GM12878 (cell line): ENCODE results near the gene PRKAB1. TPM values are rescaled to one million over a fixed set of nuclear protein-coding genes. Genes with fewer than 3 reads are reported as not detected.

Experiments used
- ATAC-seq: fragments of 200-7000 bp; cut with Tn5 transposase; 3 replicates; pipeline ENCODE4 v1.9.1; 2020; ENCODE audit warnings: mild to moderate bottlenecking, moderate library complexity
- BruUV-seq: library from RNA; stranded (reverse); fragments of 400-500 nt; replicated peaks from 2 replicates; lab custom pipeline; 2021; lab: Mats Ljungman, UMichigan
- CTCF ChIA-PET: fragments of 300-600 bp; sonication (Branson Sonifier 250); formaldehyde crosslinking; extraction: SDS; loops from one replicate; lab custom pipeline; 2021; ENCODE audit warnings: inconsistent platforms; lab: Yijun Ruan, JAX
- POLR2A ChIA-PET: fragments of 350-600 bp; formaldehyde crosslinking; extraction: SDS; loops from one replicate; lab custom pipeline; 2021; ENCODE audit warnings: inconsistent platforms; lab: Charles Lee
- RAD21 ChIA-PET: fragments of 300-600 bp; sonication (Branson Sonifier 250); formaldehyde crosslinking; loops from one replicate; lab custom pipeline; 2023; ENCODE audit warnings: antibody characterized with exemption; ENCODE audit not compliant: unreplicated experiment; lab: Charles Lee
- SMC1A ChIA-PET: fragments of 300-600 bp; sonication (Branson Sonifier 250); formaldehyde crosslinking; loops from one replicate; lab custom pipeline; 2023; ENCODE audit not compliant: unreplicated experiment, uncharacterized antibody; lab: Charles Lee
- DNase-seq: peaks from one replicate; pipeline ENCODE4 v3.0.0-alpha.2; 2011; ENCODE audit warnings: low read depth, low spot score
- FAIRE-seq: peaks from 3 replicates; lab custom pipeline; 2011; peaks lifted over from hg19 to GRCh38; lab: Jason Lieb, UNC
- H2AFZ ChIP-seq: 2 replicates; pipeline ENCODE4 v1.6.0; 2011; ENCODE audit warnings: low read depth, low read length, control low read depth; ENCODE audit not compliant: control insufficient read depth
- H3K27ac ChIP-seq: 2 replicates; pipeline ENCODE4 v1.5.1; 2011; ENCODE audit warnings: control low read depth; ENCODE audit not compliant: control insufficient read depth, insufficient read depth
- H3K27me3 ChIP-seq, 2 experiments: replicated peaks in 1 of 2; 2 replicates each; pipeline versions ENCODE4 v1.6.0 to v1.6.1; 2011; ENCODE audit warnings: low read length in 1 of 2; ENCODE audit not compliant: control insufficient read depth in 2 of 2, insufficient read depth in 2 of 2
- H3K36me3 ChIP-seq, 2 experiments: 2 replicates each; pipeline ENCODE4 v1.5.1; 2011; ENCODE audit warnings: low read length in 1 of 2; ENCODE audit not compliant: control insufficient read depth in 2 of 2, insufficient read depth in 2 of 2
- H3K4me1 ChIP-seq: 2 replicates; pipeline ENCODE4 v1.6.1; 2011; ENCODE audit warnings: mild to moderate bottlenecking, low read length, moderate library complexity, mixed read lengths; ENCODE audit not compliant: control insufficient read depth, insufficient read depth
- H3K4me2 ChIP-seq: 2 replicates; pipeline ENCODE4 v1.6.0; 2011; ENCODE audit warnings: control low read depth; ENCODE audit not compliant: control insufficient read depth, insufficient read depth
- H3K4me3 ChIP-seq: fragments of 200-600 bp; sonication (generic); 2 replicates; pipeline ENCODE4 v1.5.1; 2016
- H3K79me2 ChIP-seq: 2 replicates; pipeline ENCODE4 v1.6.0; 2011; ENCODE audit warnings: low read length; ENCODE audit not compliant: control insufficient read depth, insufficient read depth
- H3K9ac ChIP-seq: 2 replicates; pipeline ENCODE4 v1.8.0; 2011; ENCODE audit warnings: low read length, control low read depth, mixed read lengths; ENCODE audit not compliant: control insufficient read depth, insufficient read depth
- H3K9me3 ChIP-seq: replicated peaks from 3 replicates; pipeline ENCODE4 v1.5.1; 2011; ENCODE audit warnings: mild to moderate bottlenecking, low read length; ENCODE audit not compliant: control insufficient read depth, insufficient read depth
- H4K20me1 ChIP-seq: 2 replicates; pipeline ENCODE4 v1.6.0; 2011; ENCODE audit not compliant: control insufficient read depth, insufficient read depth
- HDGF ChIP-seq: fragments of 450-650 bp; IDR thresholded peaks from 2 replicates; pipeline ENCODE4 v1.6.1; 2016; ENCODE audit warnings: antibody characterized with exemption
- JUNB ChIP-seq: IDR thresholded peaks from 2 replicates; pipeline ENCODE4 v1.6.1; 2016; ENCODE audit warnings: antibody characterized with exemption, mild to moderate bottlenecking
- PML ChIP-seq: IDR thresholded peaks from 2 replicates; pipeline ENCODE4 v1.6.1; 2012; ENCODE audit warnings: low read length, inconsistent platforms
- RCOR1 ChIP-seq: conservative IDR thresholded peaks from 2 replicates; pipeline ENCODE4 v1.6.1; 2012; ENCODE audit warnings: low read depth, low read length, improper control_type of control experiment
- TCF12 ChIP-seq: IDR thresholded peaks from 2 replicates; pipeline ENCODE4 v1.6.1; 2011; ENCODE audit warnings: low read depth, mild to moderate bottlenecking, low read length
- WGBS: methylation state at CpG from one replicate; pipeline ENCODE4 v1.1.6; 2016; ENCODE audit warnings: low lambda C conversion rate; ENCODE audit not compliant: insufficient replicate concordance, insufficient coverage; ENCODE audit errors: missing lambda C conversion rate; 5-methylcytosine and 5-hydroxymethylcytosine counted together
- in situ Hi-C: fragments of 300-500 bp; cut with MboI; formaldehyde crosslinking; loops from 9 replicates; pipeline ENCODE4 v1.14.3; 2018; ENCODE audit warnings: mixed read lengths
- intact Hi-C: fragments of 100-400 bp; cut with micrococcal nuclease; formaldehyde crosslinking; loops from one replicate; pipeline ENCODE4 v1.14.2; 2022; ENCODE audit not compliant: unreplicated experiment
- polyA plus RNA-seq, 11 experiments: library from polyadenylated mRNA; depleted of rRNA in 4 of 11; unstranded in 6 of 11; stranded (reverse) in 5 of 11; fragments of >200 nt; fragmentation: Nextera tagmentation in 4 of 11; fragmentation: Illumina TruSeq in 1 of 11; extraction: Ambion mirVana in 4 of 11; extraction: Trizol in 1 of 11; gene quantifications; 1 replicate in 1 of 11; 2 replicates in 10 of 11; pipeline versions ENCODE4 v1.2.1 to v1.2.3, GENCODE V29; 2011 to 2016; ENCODE audit warnings: inconsistent platforms in 2 of 11, missing spikeins in 2 of 11, low read depth in 1 of 11
- total RNA-seq, 4 experiments: library from RNA; depleted of rRNA in 3 of 4; stranded (reverse); fragments of >200 nt in 3 of 4; fragmentation: Illumina TruSeq in 1 of 4; extraction: Trizol in 1 of 4; gene quantifications; 2 replicates each; pipeline versions ENCODE4 v1.2.1 to v1.2.3, GENCODE V29; 2013 to 2021
- TF ChIP-seq, protein P1 (sequence below), 3 experiments: IDR thresholded peaks in 2 of 3; conservative IDR thresholded peaks in 1 of 3; 2 replicates each; pipeline ENCODE4 v1.5.1; 2011; ENCODE audit warnings: low read depth in 3 of 3, low read length in 3 of 3, mild to moderate bottlenecking in 3 of 3, control low read depth in 2 of 3, moderate library complexity in 2 of 3, inconsistent platforms in 1 of 3, mixed read lengths in 1 of 3; ENCODE audit not compliant: control insufficient read depth in 2 of 3, insufficient read depth in 1 of 3; ENCODE audit errors: extremely low read depth in 1 of 3
- TF ChIP-seq, protein P2 (sequence below): IDR thresholded peaks from 2 replicates; pipeline ENCODE4 v1.6.1; 2012; ENCODE audit warnings: low read depth, low read length, improper control_type of control experiment

PRKAB1 gene
- total and polyA plus RNA-seq, 10 of the 15 experiments (the other 5 are each of a cell fraction or from before 2014, with no cell fraction given) = 24.6 to 85.0 (median 50.6) TPM

DNA sequence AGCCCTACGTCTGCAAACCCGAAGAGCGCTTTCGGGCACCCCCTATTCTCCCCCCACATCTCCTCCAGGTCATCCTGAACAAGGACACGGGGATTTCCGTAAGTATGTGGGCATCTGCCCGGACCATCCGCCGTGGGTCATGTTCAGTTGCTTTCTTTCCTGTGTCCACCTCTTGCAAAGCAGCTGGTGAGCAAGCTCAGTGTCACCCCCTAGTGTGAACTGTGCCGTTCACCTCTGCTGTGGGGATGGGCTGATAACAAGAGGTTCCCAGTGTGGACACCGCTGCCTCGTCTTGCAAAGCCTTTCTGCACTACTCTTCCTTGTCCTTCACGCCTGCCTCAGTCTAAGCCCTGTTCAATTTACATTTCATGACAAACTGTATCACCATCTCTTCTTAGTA, 8.6 kb downstream of the PRKAB1 start:
- H3K4me2 ChIP-seq = no peak overlapping the region
- in situ Hi-C loops = no loop called here
- FAIRE-seq (no peak), ATAC-seq (no peak), DNase-seq (no peak)
- no peaks in the 10 kb centered on the region for H3K27me3 ChIP-seq
- BruUV-seq = no TSS peak
- H3K4me1 ChIP-seq = peaks cover 7% of the 10 kb centered on the region
- TF ChIP-seq, protein P1, sequence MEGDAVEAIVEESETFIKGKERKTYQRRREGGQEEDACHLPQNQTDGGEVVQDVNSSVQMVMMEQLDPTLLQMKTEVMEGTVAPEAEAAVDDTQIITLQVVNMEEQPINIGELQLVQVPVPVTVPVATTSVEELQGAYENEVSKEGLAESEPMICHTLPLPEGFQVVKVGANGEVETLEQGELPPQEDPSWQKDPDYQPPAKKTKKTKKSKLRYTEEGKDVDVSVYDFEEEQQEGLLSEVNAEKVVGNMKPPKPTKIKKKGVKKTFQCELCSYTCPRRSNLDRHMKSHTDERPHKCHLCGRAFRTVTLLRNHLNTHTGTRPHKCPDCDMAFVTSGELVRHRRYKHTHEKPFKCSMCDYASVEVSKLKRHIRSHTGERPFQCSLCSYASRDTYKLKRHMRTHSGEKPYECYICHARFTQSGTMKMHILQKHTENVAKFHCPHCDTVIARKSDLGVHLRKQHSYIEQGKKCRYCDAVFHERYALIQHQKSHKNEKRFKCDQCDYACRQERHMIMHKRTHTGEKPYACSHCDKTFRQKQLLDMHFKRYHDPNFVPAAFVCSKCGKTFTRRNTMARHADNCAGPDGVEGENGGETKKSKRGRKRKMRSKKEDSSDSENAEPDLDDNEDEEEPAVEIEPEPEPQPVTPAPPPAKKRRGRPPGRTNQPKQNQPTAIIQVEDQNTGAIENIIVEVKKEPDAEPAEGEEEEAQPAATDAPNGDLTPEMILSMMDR (IDR thresholded peaks at IDR 0.05 in 2 of 3, conservative IDR thresholded peaks at IDR 0.05 in 1 of 3; ENCODE audit: control insufficient read depth in 2 of 3, extremely low read depth in 1 of 3, insufficient read depth in 1 of 3, low read depth in 3 of 3, low read length in 3 of 3) = 0 out of 6 replicates have a peak, but pooled peaks of 1 of the 3 experiments have one; percentile 6
- no peak for TF ChIP-seq JUNB
- TF ChIP-seq PML = no peak
- TF ChIP-seq HDGF = no peak
- no peak for TF ChIP-seq RCOR1
- TF ChIP-seq TCF12 = no peak
- TF ChIP-seq, protein P2, sequence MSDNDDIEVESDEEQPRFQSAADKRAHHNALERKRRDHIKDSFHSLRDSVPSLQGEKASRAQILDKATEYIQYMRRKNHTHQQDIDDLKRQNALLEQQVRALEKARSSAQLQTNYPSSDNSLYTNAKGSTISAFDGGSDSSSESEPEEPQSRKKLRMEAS = no peak
- intact Hi-C loops = no loop called here
- H3K9me3 ChIP-seq = no peaks in the 10 kb centered on the region
- H3K79me2 ChIP-seq = peaks cover 7% of the 10 kb centered on the region
- ChIA-PET SMC1A (no interaction called here), RAD21 (no interaction called here), POLR2A (interaction anchor here (0.5 to 1.0 kb wide), 2 partner anchors 8 to 1060 kb away, joined by 3 to 5 read pairs; no protein-coding TSS in a partner anchor), CTCF (interaction anchor here (1.2 to 1.9 kb wide), 2 partner anchors 8 to 11 kb away, joined by 3 to 9 read pairs; partner anchors contain the start of gene PRKAB1)
- H4K20me1 ChIP-seq = no peaks in the 10 kb centered on the region
- no peak overlapping the region for H3K4me3 ChIP-seq
- no peak overlapping the region for H2AFZ ChIP-seq
- WGBS = 93% methylated on average over 13 of the region's 13 CpGs
- no peak overlapping the region for H3K27ac ChIP-seq
- H3K9ac ChIP-seq = no peak overlapping the region
- peaks cover 38 to 50% of the 10 kb centered on the region in 2 experiments for H3K36me3 ChIP-seq
